ENCODE measurements around the gene CERS5.

Gene CERS5

GRCh38 chr12:50167049-50167828, at the start of gene CERS5:
CERS5 (minus strand) TSS chr12:50167369; CDS start chr12:50167297, 72 bp downstream.
- DNase-seq (ENCODE audit: low spot score), result peak; percentile 97

GRCh38 chr12:50215033-50215432, 47.9 kb upstream of the CERS5 start:
- DNase-seq (ENCODE audit: low spot score), result no peak

GRCh38 chr12:50214018-50214417, 46.8 kb upstream of the CERS5 start:
- no peak for DNase-seq (ENCODE audit: low spot score)

- DNase-seq (ENCODE audit: low spot score), result no peak
Observed at GRCh38 chr12:50213439-50213838, 46.3 kb upstream of the CERS5 start.

- no peak for DNase-seq (ENCODE audit: low spot score)
Observed at GRCh38 chr12:50212071-50212467, 44.9 kb upstream of the CERS5 start.

GRCh38 chr12:50211392-50212070, 44.4 kb upstream of the CERS5 start:
- DNase-seq (ENCODE audit: low spot score), result peak; percentile 35

- no peak for DNase-seq (ENCODE audit: low spot score)
Observed at GRCh38 chr12:50207424-50207823, 40.3 kb upstream of the CERS5 start.

- no peak for DNase-seq (ENCODE audit: low spot score)
Observed at GRCh38 chr12:50205648-50206047, 38.5 kb upstream of the CERS5 start.

GRCh38 chr12:50203691-50204090, 36.5 kb upstream of the CERS5 start:
- no peak for DNase-seq (ENCODE audit: low spot score)

- DNase-seq (ENCODE audit: low spot score), result no peak
Observed at GRCh38 chr12:50201987-50202521, 34.9 kb upstream of the CERS5 start.

GRCh38 chr12:50200552-50201273, 33.5 kb upstream of the CERS5 start:
- DNase-seq (ENCODE audit: low spot score), result peak; percentile 34

- DNase-seq (ENCODE audit: low spot score), result no peak
Observed at GRCh38 chr12:50198829-50199228, 31.7 kb upstream of the CERS5 start.

- DNase-seq (ENCODE audit: low spot score), result no peak
Observed at GRCh38 chr12:50197297-50197727, 30.1 kb upstream of the CERS5 start.

- no peak for DNase-seq (ENCODE audit: low spot score)
Observed at GRCh38 chr12:50196537-50196936, 29.4 kb upstream of the CERS5 start.

GRCh38 chr12:50195832-50196231, 28.7 kb upstream of the CERS5 start:
- DNase-seq (ENCODE audit: low spot score), result no peak

- DNase-seq (ENCODE audit: low spot score), result no peak
Observed at GRCh38 chr12:50192908-50193307, 25.7 kb upstream of the CERS5 start.

GRCh38 chr12:50192236-50192635, 25.1 kb upstream of the CERS5 start:
- DNase-seq (ENCODE audit: low spot score), result no peak

GRCh38 chr12:50190859-50191258, 23.7 kb upstream of the CERS5 start:
- DNase-seq (ENCODE audit: low spot score), result no peak

GRCh38 chr12:50188875-50189575, 21.9 kb upstream of the CERS5 start:
- no peak for DNase-seq (ENCODE audit: low spot score)

- DNase-seq (ENCODE audit: low spot score), result no peak
Observed at GRCh38 chr12:50188241-50188781, 21.1 kb upstream of the CERS5 start.

GRCh38 chr12:50187084-50187900, 20.1 kb upstream of the CERS5 start:
- DNase-seq (ENCODE audit: low spot score), result peak; percentile 50
